ENCODE results near the gene CHMP2A. TPM values are rescaled to one million over a fixed set of nuclear protein-coding genes. Genes with fewer than 3 reads are reported as not detected.
"Not testable (repeated sequence)": the region's sequence is repeated elsewhere in the genome, so short reads cannot be mapped to it uniquely, and the experiment has no call there.

The CHMP2A gene
- total and polyA plus RNA-seq, 2 donors from 2014 or later, result 142 to 294 TPM

DNA sequence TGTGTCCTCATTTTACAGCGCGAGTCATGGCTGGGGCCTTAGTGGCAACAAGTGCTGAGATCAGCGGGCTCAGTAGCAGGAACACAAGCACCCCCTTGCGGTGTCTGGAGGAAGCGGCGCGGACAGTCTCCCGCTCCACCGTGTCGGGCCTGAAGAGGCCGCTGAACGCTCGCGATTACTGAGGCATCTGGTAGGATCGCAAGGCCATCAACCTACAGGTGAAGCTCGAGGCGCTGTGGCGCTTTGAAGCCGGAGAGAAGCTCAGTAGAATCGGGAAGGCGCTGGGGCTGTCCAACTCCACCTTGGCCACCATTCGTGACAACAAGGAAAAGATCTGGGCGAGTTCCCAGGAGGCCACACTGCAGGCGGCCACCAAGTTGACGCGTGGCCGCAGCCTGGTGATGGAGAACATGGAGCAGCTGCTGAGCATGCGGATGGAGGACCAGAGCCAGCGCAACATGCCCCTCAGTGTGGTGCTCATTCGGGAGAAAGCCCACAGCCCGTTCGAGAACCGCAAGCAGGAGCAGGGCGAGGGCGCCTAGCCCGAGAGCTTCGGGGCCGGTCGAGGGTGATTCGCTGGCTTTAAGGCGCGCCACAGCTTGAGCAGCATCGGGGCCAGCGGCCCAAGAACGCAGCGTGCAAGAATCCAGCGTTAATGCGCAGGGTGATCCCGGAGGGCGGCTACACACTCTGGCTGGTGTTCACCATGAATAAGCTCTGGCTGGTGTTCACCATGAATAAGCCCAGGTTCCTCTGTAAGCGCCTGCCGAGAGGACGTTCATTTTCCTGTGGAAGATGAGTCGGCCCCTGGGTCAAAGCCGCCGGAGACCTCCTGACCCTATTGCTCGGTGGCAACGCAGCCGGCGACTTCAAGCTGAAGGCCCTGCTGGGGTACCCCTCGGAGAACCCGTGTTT lies 26.6 kb upstream of the CHMP2A start:
- Histone ChIP-seq H3K9me3 (ENCODE audit: control insufficient read depth in 2 of 3, insufficient read depth in 1 of 3, low read length in 3 of 3) (no peaks in the 10 kb centered on the region), H3K4me1 (ENCODE audit: control insufficient read depth in 2 of 3, insufficient read depth in 2 of 3, low read depth in 1 of 3, low read length in 3 of 3) (peaks cover 0 to 6% (median 0%) of the 10 kb centered on the region in 3 donors), H3K36me3 (ENCODE audit: control insufficient read depth in 2 of 3, insufficient read depth in 3 of 3, low read length in 3 of 3) (peaks cover 2 to 7% (median 3%) of the 10 kb centered on the region in 3 donors), H3K27me3 (ENCODE audit: control insufficient read depth, insufficient read depth, low read length) (no peaks in the 10 kb centered on the region), H3K27ac (ENCODE audit: low read depth in 2 of 2, low read length in 2 of 2) (no peak overlapping the region), H3K4me3 (ENCODE audit: low read length in 3 of 3) (no peak overlapping the region), H3K9ac (ENCODE audit: low read length in 3 of 3) (peak overlapping the region in 1 of 3 donors; percentile 42)
- TF ChIP-seq, protein P1, sequence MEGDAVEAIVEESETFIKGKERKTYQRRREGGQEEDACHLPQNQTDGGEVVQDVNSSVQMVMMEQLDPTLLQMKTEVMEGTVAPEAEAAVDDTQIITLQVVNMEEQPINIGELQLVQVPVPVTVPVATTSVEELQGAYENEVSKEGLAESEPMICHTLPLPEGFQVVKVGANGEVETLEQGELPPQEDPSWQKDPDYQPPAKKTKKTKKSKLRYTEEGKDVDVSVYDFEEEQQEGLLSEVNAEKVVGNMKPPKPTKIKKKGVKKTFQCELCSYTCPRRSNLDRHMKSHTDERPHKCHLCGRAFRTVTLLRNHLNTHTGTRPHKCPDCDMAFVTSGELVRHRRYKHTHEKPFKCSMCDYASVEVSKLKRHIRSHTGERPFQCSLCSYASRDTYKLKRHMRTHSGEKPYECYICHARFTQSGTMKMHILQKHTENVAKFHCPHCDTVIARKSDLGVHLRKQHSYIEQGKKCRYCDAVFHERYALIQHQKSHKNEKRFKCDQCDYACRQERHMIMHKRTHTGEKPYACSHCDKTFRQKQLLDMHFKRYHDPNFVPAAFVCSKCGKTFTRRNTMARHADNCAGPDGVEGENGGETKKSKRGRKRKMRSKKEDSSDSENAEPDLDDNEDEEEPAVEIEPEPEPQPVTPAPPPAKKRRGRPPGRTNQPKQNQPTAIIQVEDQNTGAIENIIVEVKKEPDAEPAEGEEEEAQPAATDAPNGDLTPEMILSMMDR (IDR thresholded peaks at IDR 0.05; ENCODE audit: borderline replicate concordance, extremely low read depth, insufficient read depth), result peak; percentile 83
- DNase-seq (peak; percentile 90 to 92 (median 92)), FAIRE-seq (no peak)
- intact Hi-C loops (cut with DNase I), result no loop called here

DNA sequence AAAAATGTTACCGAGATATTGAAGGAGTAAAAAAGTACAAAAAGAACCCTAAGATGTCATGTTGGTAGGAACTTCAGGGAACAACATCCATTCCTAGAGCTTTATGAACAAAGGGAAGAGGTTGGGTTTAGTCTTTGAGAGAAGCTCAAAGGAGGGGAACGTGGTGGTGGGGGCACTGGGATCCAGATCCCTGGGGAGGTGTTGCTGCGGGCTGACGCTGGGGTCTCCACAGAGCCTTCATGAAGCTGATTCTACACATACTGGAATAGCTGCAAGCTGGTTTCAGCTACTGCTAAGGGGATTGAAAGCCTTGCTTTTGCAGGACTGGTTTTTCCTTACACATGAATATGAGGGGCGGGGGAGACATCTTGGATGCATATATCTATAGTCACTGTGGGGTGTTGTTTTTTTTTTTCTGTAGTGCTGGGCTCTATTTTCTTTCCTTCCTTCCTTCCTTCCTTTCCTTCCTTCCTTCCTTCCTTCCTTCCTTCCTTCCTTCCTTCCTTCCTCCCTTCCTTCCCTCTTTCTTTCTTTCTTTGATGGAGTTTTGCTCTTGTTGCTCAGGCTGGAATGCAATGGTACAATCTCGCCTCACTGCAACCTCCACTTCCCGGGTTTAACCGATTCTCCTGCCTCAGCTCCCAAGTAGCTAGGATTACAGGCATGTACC lies 24.7 kb upstream of the CHMP2A start:
- Histone ChIP-seq H3K9ac (ENCODE audit: low read length in 3 of 3) (no peak overlapping the region), H3K36me3 (ENCODE audit: control insufficient read depth in 2 of 3, insufficient read depth in 3 of 3, low read length in 3 of 3) (peaks cover 2 to 7% (median 3%) of the 10 kb centered on the region in 3 donors), H3K4me1 (ENCODE audit: control insufficient read depth in 2 of 3, insufficient read depth in 2 of 3, low read depth in 1 of 3, low read length in 3 of 3) (peaks cover 0 to 6% (median 0%) of the 10 kb centered on the region in 3 donors), H3K9me3 (ENCODE audit: control insufficient read depth in 2 of 3, insufficient read depth in 1 of 3, low read length in 3 of 3) (no peaks in the 10 kb centered on the region), H3K27ac (ENCODE audit: low read depth in 2 of 2, low read length in 2 of 2) (no peak overlapping the region), H3K4me3 (ENCODE audit: low read length in 3 of 3) (no peak overlapping the region), H3K27me3 (ENCODE audit: control insufficient read depth, insufficient read depth, low read length) (no peaks in the 10 kb centered on the region)
- intact Hi-C loops (cut with DNase I), result no loop called here
- DNase-seq (peak in 2 of 5 donors; percentile 26 to 32), FAIRE-seq (no peak)
- TF ChIP-seq, protein P1 (IDR thresholded peaks at IDR 0.05; ENCODE audit: borderline replicate concordance, extremely low read depth, insufficient read depth), result no peak

- Histone ChIP-seq H3K4me3 (ENCODE audit: low read length in 3 of 3) (no peak overlapping the region), H3K9ac (ENCODE audit: low read length in 3 of 3) (no peak overlapping the region), H3K9me3 (ENCODE audit: control insufficient read depth in 2 of 3, insufficient read depth in 1 of 3, low read length in 3 of 3) (no peaks in the 10 kb centered on the region), H3K36me3 (ENCODE audit: control insufficient read depth in 2 of 3, insufficient read depth in 3 of 3, low read length in 3 of 3) (peaks cover 1 to 3% (median 2%) of the 10 kb centered on the region in 3 donors), H3K27ac (ENCODE audit: low read depth in 2 of 2, low read length in 2 of 2) (no peak overlapping the region), H3K4me1 (ENCODE audit: control insufficient read depth in 2 of 3, insufficient read depth in 2 of 3, low read depth in 1 of 3, low read length in 3 of 3) (peaks cover 3 to 13% (median 4%) of the 10 kb centered on the region in 3 donors), H3K27me3 (ENCODE audit: control insufficient read depth, insufficient read depth, low read length) (no peaks in the 10 kb centered on the region)
- TF ChIP-seq, protein P1 (IDR thresholded peaks at IDR 0.05; ENCODE audit: borderline replicate concordance, extremely low read depth, insufficient read depth), result no peak
- intact Hi-C loops (cut with DNase I), result no loop called here
- DNase-seq, result peak in 2 of 5 donors; percentile 50 to 51
- no peak for FAIRE-seq
These were observed 23.4 kb upstream of the CHMP2A start for GRCh38 chr19:58578012-58578925.

DNA sequence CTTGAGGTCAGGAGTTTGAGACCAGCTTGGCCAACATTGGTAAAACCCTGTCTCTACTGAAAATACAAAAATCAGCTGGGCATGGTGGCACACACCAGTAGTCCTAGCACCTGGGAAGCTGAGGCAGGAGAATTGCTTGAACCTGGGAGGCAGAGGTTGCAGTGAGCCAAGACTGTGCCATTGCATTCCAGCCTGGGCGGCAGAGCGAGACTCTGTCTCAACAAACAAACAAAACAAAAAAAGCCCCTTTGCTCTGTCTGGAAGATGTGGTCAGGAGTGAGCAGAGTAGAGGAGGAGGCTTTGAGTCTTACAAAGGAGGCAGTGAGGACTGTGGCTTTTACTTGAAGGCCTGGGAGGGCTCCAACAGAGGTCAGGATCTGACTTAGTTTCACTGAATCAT lies 22.7 kb upstream of the CHMP2A start:
- H3K9ac ChIP-seq (ENCODE audit: low read length in 3 of 3); intact Hi-C loops (cut with DNase I); H3K36me3 ChIP-seq (ENCODE audit: control insufficient read depth in 2 of 3, insufficient read depth in 3 of 3, low read length in 3 of 3); H3K27me3 ChIP-seq (ENCODE audit: control insufficient read depth, insufficient read depth, low read length); H3K27ac ChIP-seq (ENCODE audit: low read depth in 2 of 2, low read length in 2 of 2); H3K4me3 ChIP-seq (ENCODE audit: low read length in 3 of 3); H3K9me3 ChIP-seq (ENCODE audit: control insufficient read depth in 2 of 3, insufficient read depth in 1 of 3, low read length in 3 of 3); FAIRE-seq: not testable (repeated sequence)
- peak in 1 of 5 donors; percentile 16 for DNase-seq
- H3K4me1 ChIP-seq (ENCODE audit: control insufficient read depth in 2 of 3, insufficient read depth in 2 of 3, low read depth in 1 of 3, low read length in 3 of 3), result peaks cover 3 to 13% (median 4%) of the 10 kb centered on the region in 3 donors
